Sigmoid colon (tissue), 4 donors: Measurements from ENCODE around the gene NFS1.

ENCODE experiments used
- EP300 ChIP-seq, 4 donors: sonication (generic); formaldehyde crosslinking; IDR thresholded peaks; one replicate each; pipeline ENCODE4 v1.6.1; 2017; ENCODE audit warnings: antibody characterized with exemption in 4 of 4
- POLR2A ChIP-seq, 2 donors: fragments of 450-650 bp; IDR thresholded peaks; one replicate each; pipeline ENCODE4 v1.6.1; 2016; ENCODE audit warnings: antibody characterized with exemption in 2 of 2, mild to moderate bottlenecking in 2 of 2, moderate library complexity in 2 of 2
- POLR2AphosphoS5 ChIP-seq, 4 donors: sonication (generic); formaldehyde crosslinking; IDR thresholded peaks; one replicate each; pipeline ENCODE4 v1.6.1; 2017; ENCODE audit warnings: antibody characterized with exemption in 4 of 4
- TF ChIP-seq, protein P1 (sequence below), 4 experiments: fragments of 450-650 bp in 3 of 4; fragments of 200-600 bp in 1 of 4; IDR thresholded peaks; one replicate each; pipeline ENCODE4 v1.5.1; 2016 to 2019; ENCODE audit warnings: antibody characterized with exemption in 4 of 4, mild to moderate bottlenecking in 3 of 4, moderate library complexity in 2 of 4

DNA sequence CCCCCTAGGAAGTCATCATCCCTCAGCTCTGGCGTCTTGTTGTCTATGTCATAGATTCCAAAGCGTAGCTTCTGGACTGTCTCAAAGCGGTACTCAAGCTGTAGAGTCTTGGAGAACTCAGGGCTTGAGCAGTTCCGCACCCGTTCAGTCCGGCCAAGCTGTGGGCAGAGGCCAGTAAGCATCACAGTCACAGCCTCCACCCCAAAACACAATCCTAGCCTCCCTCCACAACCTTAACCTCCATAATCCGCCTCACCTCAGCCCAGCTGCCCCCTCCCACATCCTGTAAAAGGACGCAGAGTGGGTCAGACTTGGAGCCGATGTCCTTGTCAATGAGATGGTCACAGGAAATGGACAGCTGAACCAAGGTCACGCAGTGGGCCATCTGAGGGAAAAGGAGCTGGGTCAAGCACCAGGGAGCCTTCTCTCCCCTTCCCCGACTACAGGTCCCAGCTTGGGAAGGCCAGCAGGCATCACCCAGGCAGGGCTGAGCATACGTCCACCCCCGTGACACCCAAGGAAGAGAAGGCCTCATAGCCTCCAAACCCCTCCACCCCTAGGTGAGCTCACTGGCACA lies 66.5 kb downstream of the NFS1 start:
- TF ChIP-seq, protein P1, sequence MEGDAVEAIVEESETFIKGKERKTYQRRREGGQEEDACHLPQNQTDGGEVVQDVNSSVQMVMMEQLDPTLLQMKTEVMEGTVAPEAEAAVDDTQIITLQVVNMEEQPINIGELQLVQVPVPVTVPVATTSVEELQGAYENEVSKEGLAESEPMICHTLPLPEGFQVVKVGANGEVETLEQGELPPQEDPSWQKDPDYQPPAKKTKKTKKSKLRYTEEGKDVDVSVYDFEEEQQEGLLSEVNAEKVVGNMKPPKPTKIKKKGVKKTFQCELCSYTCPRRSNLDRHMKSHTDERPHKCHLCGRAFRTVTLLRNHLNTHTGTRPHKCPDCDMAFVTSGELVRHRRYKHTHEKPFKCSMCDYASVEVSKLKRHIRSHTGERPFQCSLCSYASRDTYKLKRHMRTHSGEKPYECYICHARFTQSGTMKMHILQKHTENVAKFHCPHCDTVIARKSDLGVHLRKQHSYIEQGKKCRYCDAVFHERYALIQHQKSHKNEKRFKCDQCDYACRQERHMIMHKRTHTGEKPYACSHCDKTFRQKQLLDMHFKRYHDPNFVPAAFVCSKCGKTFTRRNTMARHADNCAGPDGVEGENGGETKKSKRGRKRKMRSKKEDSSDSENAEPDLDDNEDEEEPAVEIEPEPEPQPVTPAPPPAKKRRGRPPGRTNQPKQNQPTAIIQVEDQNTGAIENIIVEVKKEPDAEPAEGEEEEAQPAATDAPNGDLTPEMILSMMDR (IDR thresholded peaks at IDR 0.05) = no peak
- TF ChIP-seq POLR2A (IDR thresholded peaks at IDR 0.05) = no peak
- no peak for TF ChIP-seq POLR2AphosphoS5 (IDR thresholded peaks at IDR 0.05)
- TF ChIP-seq EP300 (IDR thresholded peaks at IDR 0.05) = no peak
